Activated CD4-positive, CD25-positive, alpha-beta regulatory T cell treated with anti-CD3 and anti-CD28 coated beads, Interleukin-2, amount 50 U/mL, for 16 hours (primary cell): ENCODE measurements around the gene SH3D19.
"Not testable (repeated sequence)": the region's sequence is repeated elsewhere in the genome, so short reads cannot be mapped to it uniquely, and the experiment has no call there.

Experiments used
- DNase-seq: peaks from one replicate; pipeline ENCODE4 v3.0.0-alpha.2; 2020; ENCODE audit warnings: low read depth, low spot score

SH3D19 gene

GRCh38 chr4:151322570-151322969, 2.8 kb downstream of the SH3D19 start:
- no peak for DNase-seq

DNA sequence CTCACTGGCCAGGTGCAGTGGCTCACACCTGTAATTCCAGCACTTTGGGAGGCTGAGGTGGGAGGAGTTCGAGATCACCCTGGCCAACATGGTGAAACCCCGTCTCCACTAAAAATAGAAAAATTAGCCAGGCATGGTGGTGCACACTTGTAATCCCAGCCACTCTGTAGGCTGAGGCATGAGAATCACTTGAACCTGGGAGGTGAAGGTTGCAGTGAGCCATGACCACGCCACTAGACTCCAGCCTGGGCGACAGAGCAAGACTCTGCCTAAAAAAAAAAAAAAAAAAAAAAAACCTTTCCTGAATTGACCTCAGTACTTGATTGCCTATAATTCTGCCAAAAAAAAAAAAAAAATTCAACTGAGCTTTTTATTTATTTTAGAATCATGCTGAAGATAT, 3.2 kb downstream of the SH3D19 start:
- not testable (repeated sequence) for DNase-seq

GRCh38 chr4:151321586-151321985, 3.8 kb downstream of the SH3D19 start:
- no peak for DNase-seq

GRCh38 chr4:151319490-151319889, 5.9 kb downstream of the SH3D19 start:
- no peak for DNase-seq

GRCh38 chr4:151318307-151319006, 6.9 kb downstream of the SH3D19 start:
- no peak for DNase-seq

- no peak for DNase-seq
Measured at GRCh38 chr4:151316645-151317044, 8.8 kb downstream of the SH3D19 start.

DNA sequence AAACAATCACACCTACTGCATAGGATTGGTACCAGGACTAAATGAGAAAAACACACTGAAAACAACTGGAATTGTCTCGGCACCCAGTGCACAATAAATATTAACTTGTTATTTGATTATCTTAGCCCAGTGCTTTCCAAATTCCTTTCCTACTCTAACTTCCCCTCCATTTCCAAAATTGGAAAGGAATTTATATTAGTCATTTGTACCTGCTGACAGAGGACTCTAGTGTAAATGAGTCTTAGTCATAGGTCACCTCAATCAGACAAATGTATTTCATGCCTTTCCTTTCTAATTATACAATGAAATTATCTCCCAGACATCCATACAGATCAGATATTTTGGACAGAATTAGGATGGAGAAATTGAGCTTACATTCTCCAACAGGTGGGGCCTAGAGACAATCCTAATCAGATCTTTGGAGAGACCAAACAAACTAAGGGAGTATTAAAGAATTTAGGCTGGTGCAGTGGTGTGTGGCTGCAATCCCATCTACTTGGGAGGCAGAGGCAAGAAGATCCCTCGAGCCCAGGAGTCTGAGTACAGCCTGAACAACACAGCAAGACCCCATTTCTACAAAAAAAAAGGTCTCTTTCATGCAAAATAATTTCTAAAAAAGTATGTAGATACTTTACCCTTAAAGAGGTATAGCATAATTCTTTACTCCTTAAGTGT, 10.1 kb downstream of the SH3D19 start:
- no peak for DNase-seq

DNA sequence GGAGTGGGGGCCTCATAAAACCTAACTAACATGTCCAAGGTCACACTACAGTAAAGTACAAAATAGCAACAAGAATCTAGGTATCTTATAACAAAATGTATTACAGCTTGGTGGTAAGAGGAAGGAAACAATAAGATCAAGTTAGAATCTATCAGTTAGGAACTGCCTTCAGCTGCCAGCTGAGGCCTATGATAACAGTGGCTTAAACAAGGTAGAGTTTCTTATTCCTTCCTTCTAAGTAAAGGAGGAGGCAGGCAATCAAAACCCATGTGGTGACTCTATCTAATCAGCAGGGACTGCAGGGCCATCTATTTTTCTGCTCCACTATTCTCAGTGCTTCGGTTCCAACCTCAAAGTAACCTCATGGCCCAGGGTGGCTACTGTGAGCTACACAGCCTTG, 10.9 kb downstream of the SH3D19 start:
- no peak for DNase-seq

DNA sequence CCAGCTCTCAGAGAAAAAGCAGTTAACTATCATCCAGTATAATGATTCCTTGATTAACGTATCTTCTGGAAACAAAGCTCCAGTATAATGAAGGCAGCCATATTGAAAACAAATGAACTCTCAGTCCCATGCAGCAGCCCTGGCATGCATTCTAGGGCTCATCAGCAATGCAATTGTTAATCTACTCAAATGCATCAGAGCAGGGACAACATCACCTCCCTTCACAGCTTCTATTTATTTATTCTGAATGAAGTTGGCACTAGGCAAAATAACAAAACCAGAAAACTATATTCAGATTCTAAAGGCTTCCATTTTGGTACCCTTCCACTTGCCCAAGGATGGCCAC, 11.4 kb downstream of the SH3D19 start:
- no peak for DNase-seq

GRCh38 chr4:151313306-151314009, 11.9 kb downstream of the SH3D19 start:
- DNase-seq: no peak

DNA sequence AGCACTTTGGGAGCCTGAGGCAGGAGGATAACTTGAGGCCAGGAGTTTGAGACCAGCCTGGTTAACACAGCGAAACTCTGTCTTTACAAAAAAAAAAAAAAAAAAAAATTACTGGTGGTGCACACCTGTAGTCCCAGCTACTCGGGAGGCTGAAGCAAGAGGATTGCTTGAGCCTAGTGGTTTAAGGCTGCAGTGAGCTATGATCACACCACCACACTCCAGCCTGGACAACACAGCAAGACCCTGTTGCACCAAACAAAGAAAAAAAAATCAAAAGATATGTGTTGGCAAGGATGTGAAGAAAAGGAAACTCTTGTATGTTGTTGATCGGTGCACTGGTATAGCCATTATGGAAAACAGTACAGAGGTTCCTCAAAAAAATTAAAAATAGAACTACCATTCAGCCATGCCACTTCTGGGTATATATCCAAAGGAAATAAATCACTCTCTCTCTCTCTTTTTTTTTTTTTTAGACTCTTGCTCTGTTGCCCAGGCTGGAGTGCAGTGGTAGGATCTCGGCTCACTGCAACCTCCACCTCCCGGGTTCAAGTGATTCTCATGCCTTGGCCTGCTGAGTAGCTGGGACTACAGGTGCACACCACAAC, 15.2 kb downstream of the SH3D19 start:
- DNase-seq: no peak

DNA sequence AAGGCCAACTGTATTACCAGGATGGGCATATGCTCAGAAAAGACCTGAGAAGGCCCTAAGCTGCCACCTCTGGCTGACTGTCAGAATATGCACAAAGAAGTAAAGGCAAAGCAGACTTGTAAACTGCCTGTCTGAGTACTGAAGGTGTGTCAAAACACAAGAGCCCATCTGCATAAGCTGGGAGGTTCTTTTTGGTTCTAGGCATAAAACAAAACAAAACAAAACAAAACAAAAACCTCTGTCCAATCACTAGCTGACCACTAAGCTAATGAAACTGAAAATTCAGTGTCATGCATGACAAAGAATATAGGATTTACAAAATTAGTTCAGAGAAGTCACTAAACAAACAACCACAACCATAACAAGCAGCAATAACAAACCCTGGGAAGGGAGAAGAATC, 20.6 kb downstream of the SH3D19 start:
- DNase-seq: no peak

- no peak for DNase-seq
Measured at GRCh38 chr4:151304226-151304625, 21.2 kb downstream of the SH3D19 start.

DNA sequence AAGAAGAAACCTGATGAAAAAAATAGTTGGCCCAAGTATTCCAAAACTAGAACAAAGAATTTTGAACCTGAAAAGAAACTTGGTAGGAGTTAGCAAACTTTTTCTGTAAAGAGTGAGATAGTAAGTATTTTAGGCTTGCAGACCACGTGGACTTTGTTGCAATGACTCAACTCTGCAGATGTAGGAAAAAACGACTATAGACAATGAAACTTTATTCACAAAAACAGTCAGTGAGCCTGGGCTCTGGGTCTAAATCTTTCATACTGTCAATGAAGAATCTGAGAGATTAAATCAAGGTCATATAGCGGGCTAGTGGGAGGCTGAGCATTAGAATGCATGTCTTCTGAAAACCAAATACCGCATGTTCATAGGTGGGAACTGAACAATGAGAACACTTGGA, 23.0 kb downstream of the SH3D19 start:
- DNase-seq: no peak

- DNase-seq: no peak
Measured at GRCh38 chr4:151297170-151297569, 28.2 kb downstream of the SH3D19 start.

DNA sequence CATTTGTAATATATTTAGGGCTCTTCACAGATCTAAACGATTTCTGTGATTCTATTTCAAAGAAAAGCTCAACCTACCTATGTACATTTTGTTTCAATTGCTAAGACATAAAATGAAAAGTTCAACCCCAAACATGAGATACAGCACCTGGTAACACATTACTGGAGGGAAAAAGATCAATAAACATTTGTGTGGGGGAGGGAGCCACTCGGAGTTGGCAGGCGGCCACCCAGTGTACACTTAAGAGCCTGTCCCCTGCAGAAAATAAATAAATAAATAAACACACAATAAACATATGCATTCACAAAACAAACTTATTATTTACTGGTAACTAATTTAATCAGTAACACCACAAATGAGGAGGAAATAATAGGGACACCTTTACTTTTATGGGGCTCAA, 29.2 kb downstream of the SH3D19 start:
- DNase-seq: no peak

DNA sequence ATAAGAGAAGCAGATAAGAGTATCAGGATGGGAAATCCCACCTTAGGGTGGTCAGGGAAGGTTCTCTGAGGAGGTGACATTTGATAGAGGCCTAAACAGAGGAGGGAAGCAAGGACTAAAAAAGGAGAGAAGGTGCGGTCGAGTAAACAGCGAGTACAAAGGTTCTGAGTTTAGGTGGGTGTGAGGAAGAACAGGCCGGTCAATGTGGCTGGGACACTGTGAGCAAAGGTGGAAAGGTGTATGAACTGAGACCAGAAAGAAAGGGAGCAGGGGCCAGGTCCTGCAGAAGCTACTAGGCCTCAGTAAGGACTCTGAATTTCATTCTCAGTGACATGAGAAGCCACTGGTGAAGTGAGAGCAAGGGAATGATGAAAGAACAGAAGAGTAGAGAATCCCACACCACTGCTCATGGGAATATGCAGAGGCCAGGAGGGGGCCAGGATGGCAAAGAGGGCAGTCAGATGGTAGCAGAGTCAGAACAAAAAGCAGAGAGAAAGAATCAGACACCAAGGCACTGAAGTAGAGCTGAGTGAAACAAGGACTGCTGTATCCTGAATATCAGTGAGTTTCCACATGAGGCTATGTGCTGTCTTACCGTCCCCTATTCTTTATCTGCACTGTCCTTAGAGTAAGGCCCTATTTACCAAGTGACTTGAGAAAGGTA, 30.4 kb downstream of the SH3D19 start:
- no peak for DNase-seq

DNA sequence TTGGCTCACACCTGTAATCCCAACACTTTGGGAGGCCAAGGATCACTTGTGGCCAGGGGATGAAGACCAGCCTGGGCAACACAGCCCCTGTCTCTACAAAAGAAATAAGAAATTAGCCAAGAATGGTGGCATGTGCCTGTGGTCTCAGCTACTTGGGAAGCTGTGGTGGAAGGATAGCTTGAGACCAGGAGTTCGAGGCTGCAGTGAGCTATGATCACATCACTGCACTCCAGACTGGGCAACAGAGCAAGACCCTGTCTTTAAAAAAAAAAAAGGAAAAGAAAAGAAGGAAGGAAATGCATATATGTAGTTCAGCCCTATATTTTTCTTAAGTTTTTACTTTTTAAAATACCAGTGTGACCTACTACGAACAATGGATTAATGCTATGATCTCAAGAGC, 33.4 kb downstream of the SH3D19 start:
- no peak for DNase-seq

DNA sequence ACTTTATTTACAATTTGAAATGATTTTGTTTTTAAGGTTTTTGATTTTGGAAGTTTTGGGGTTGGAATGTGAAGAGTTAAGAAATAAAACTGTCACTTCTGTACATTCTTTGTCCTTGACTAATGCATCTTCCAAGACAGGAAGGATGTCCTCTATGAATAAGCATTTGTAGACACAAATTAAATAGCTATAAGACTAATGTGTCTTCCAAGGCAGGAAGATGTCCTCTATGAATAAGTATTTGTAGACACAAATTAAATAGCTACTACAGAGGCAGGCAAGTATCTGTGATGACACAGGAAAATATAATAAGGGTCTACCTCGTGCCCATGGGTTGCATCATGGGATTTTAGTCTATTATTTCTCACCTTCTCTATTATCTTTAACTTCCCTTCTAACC, 33.9 kb downstream of the SH3D19 start:
- DNase-seq: no peak

DNA sequence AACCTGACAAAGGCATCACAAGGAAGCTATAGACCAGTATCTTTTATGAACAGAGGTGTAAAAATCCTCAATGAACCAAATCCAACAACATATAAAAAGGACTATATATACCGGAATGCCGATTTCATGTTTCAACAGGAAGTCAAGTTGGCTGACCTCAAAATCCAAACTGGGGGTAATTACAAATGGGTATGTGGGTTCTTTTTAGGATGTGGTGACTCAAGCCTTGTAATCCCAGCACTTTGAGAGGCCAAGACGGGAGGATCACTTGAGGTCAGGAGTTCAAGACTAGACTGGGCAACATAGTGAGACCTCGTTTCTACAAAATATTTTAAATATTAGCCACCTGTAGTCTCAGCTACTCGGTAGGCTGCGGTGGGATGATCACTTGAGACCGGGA, 38.0 kb downstream of the SH3D19 start:
- no peak for DNase-seq

- DNase-seq: no peak
Measured at GRCh38 chr4:151284534-151285245, 40.7 kb downstream of the SH3D19 start.
